HFFc6 (cell line): Measurements from ENCODE around the gene SORCS2. TPM values are rescaled to one million over a fixed set of nuclear protein-coding genes. Genes with fewer than 3 reads are reported as not detected.

Source experiments
- DNase-seq: peaks from one replicate; pipeline ENCODE4 v3.0.0-alpha.2; 2018
- H3K27ac Mint-ChIP-seq: 2 replicates; pipeline ENCODE4 v1.8.0; 2020; ENCODE audit warnings: mild to moderate bottlenecking, mixed read lengths
- H3K27me3 Mint-ChIP-seq: 2 replicates; pipeline ENCODE4 v1.8.0; 2021; ENCODE audit warnings: mild to moderate bottlenecking, moderate library complexity, mixed read lengths; ENCODE audit not compliant: insufficient read depth
- H3K36me3 Mint-ChIP-seq: 2 replicates; pipeline ENCODE4 v1.8.0; 2021; ENCODE audit warnings: low read depth, mixed read lengths
- H3K4me1 Mint-ChIP-seq: 2 replicates; pipeline ENCODE4 v1.8.0; 2020; ENCODE audit warnings: low read depth, mixed read lengths
- H3K4me3 Mint-ChIP-seq: 2 replicates; pipeline ENCODE4 v1.8.0; 2020; ENCODE audit warnings: mild to moderate bottlenecking, moderate library complexity, mixed read lengths
- H3K9me3 Mint-ChIP-seq: 2 replicates; pipeline ENCODE4 v1.8.0; 2020; ENCODE audit warnings: mild to moderate bottlenecking, mixed read lengths
- total RNA-seq, 6 experiments: library from RNA; stranded (reverse); fragmentation: NEBNext Ultra II Directional; extraction: Animal tissue kit (Norgen Biotek cat#: 25700); gene quantifications; 2 replicates in 1 of 6; 3 replicates in 5 of 6; pipeline ENCODE4 v1.2.3, GENCODE V29; 2021
- TF ChIP-seq, protein P1 (sequence below): fragments of 200-600 bp; sonication (generic); IDR thresholded peaks from 2 replicates; pipeline ENCODE4 v1.5.0; 2021; ENCODE audit warnings: antibody characterized with exemption, mild to moderate bottlenecking

Gene SORCS2
- total RNA-seq, 6 experiments from 2014 or later, result 0.05 to 0.15 (median 0.12) TPM; not detected in 3

DNA sequence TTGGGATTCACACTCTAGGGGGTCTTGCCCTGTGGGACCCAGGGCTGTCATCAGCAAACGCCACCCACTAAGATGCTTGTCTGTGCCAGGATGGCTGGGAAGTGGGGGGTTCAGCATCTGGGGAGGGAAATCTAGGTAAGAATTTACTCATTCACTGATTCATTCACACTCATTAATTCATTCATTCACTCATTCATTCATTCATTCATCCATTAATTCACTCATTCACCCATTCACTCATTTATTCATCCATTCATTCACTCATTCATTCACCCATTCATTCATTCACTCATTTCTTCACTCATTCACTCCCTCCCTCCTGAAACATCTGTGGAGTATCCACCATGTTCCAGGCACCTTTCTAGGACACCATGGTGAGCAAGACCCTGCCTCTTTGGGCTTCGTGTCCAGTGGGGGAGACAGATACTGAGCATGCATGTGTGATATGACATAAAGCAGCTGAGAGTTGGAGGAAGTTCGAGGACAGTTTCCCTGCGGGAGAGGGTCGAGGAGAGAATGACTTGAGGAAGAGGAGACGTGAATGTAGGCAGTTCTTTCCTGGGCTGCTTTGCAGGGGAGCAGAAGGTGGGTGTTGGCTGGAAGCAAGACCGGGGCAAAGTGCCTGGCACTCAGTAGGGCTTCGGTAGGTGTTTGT, 90.6 kb downstream of the SORCS2 start:
- H3K27me3 Mint-ChIP-seq, result peaks cover 51% of the 10 kb centered on the region
- no peaks in the 10 kb centered on the region for H3K36me3 Mint-ChIP-seq

DNA sequence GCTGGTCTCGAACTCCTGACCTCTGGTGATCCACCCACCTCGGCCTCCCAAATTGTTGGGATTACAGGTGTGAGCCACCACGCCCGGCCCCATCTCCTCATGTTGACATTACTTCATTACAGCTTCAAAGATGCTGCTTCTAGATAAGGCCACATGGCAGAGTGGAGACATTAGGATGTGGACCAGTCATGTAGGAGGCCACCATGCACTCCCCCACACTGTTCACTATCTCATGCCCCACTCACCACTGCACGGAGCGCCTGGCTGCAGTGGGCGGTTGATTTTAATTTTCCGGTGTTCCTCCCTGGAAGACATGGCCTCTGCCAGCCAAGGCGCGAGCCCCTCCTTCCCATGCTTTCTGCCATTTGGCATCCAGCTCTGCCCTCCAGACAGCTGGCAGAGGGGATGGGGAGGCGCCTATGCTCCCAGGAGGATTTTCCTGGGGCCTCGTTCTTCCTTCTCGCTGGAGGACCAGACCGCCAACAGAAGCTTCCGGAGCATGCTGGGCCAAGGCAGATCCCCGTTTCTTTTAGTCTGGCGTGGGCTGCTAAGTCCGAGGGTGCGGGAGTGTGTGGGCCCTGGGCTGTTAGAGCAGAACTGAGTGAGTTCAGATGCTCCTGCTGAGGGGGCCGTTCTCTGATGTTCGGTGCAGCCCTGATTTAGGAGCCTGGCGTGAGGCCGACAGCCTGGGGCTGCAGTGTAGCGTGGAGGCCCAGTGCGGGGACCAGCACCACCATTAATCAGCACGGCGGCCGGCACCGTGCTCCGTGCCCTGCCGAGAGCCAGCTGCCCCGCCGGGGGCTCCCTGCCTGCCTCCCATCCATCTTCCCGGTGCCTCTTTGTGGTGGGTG, 93.1 kb downstream of the SORCS2 start:
- no peak overlapping the region for H3K4me3 Mint-ChIP-seq
- TF ChIP-seq, protein P1, sequence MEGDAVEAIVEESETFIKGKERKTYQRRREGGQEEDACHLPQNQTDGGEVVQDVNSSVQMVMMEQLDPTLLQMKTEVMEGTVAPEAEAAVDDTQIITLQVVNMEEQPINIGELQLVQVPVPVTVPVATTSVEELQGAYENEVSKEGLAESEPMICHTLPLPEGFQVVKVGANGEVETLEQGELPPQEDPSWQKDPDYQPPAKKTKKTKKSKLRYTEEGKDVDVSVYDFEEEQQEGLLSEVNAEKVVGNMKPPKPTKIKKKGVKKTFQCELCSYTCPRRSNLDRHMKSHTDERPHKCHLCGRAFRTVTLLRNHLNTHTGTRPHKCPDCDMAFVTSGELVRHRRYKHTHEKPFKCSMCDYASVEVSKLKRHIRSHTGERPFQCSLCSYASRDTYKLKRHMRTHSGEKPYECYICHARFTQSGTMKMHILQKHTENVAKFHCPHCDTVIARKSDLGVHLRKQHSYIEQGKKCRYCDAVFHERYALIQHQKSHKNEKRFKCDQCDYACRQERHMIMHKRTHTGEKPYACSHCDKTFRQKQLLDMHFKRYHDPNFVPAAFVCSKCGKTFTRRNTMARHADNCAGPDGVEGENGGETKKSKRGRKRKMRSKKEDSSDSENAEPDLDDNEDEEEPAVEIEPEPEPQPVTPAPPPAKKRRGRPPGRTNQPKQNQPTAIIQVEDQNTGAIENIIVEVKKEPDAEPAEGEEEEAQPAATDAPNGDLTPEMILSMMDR, result no peak
- no peaks in the 10 kb centered on the region for H3K9me3 Mint-ChIP-seq

More for the DNA sequence above, 90.6 kb downstream of the SORCS2 start:
- Mint-ChIP-seq H3K27ac (no peak overlapping the region), H3K4me3 (no peak overlapping the region), H3K9me3 (no peaks in the 10 kb centered on the region), H3K4me1 (peaks cover 25% of the 10 kb centered on the region)
- TF ChIP-seq, protein P1, result no peak
- DNase-seq, result no peak

DNA sequence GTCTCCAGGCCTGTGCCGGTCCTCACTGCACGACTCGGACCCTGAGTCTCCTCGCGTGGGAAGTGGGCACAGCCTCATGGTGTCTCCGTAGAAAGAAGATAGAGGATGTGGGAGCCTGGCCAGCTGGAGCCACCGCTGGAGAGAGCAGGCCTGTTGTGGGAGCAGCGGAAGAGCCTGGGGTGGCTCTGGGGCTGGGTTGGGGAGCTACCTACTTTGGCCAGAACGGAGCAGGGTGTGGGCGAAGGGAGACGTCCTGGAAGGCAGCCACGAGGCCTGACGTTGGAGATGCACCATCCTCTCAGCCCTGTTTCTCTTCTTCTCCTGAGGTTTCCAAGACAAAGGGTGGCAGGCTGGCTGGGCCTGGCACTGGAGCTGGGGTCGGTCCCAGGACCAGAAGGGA, 93.8 kb downstream of the SORCS2 start:
- TF ChIP-seq, protein P1, result no peak
- no peak overlapping the region for H3K4me3 Mint-ChIP-seq
- DNase-seq, result no peak
- no peaks in the 10 kb centered on the region for H3K36me3 Mint-ChIP-seq
- H3K27me3 Mint-ChIP-seq, result peaks cover 44% of the 10 kb centered on the region
- H3K4me1 Mint-ChIP-seq, result peaks cover 8% of the 10 kb centered on the region
- no peak overlapping the region for H3K27ac Mint-ChIP-seq
- H3K9me3 Mint-ChIP-seq, result no peaks in the 10 kb centered on the region

More for the DNA sequence above, 93.1 kb downstream of the SORCS2 start:
- Mint-ChIP-seq H3K27ac (no peak overlapping the region), H3K4me1 (peaks cover 14% of the 10 kb centered on the region), H3K27me3 (peaks cover 47% of the 10 kb centered on the region), H3K36me3 (no peaks in the 10 kb centered on the region)
- DNase-seq, result no peak

DNA sequence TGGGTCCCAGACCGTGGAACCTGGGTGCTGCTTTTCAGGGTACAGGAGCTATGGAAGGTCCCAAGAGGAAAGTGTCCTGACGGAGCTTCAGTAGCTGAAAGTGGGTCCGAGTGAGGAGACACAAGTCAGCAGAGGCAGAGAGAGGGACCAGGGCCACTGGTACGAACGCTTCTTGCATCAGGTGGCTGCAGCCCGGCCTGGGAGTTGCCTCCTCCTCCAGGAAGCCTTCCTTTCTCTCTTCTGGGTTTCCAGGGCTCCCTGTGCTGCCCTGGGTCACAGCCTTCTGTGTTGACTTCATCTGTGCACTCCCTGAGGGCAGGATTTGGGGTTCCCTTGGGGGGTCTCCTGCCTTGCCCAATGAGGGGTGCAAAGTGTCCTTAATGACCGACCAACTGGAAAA, 94.5 kb downstream of the SORCS2 start:
- Mint-ChIP-seq H3K4me3 (no peak overlapping the region), H3K4me1 (0 out of 2 replicates have a peak, but pooled peaks cover 4% of the 10 kb centered on the region), H3K36me3 (no peaks in the 10 kb centered on the region), H3K9me3 (no peaks in the 10 kb centered on the region), H3K27me3 (peaks cover 48% of the 10 kb centered on the region), H3K27ac (no peak overlapping the region)
- TF ChIP-seq, protein P1, result no peak
- no peak for DNase-seq

DNA sequence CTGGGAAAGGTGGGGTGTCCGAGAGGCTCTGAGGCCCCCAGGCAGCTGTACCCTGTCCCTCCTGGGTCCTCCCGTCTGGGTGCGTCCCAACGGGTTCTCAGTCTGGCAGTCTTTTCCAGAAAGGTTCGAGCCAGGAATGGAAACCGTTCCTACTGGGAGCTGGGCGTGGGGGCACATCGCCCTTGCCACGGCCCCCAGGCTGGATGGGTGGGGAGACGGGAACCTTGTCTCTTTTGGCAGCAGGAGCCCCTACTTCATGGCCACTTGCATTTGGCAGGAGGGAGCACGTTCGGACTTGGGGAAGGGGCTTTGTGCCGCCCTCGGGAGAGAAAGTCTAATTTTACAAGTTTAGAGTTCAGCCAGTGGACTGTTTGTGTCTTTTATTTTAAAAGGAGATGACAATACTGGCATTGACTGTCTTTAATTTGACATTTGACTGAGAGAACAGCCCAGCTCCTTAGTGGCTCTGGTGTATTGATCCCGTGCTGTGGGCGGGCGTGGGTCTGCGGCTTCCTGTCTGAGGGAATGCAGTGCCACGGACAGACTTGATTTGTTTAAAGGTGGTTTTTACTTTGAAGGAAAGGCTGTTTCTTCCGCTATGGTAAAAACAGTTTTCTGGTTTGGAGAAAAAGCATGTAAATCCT, 95.1 kb downstream of the SORCS2 start:
- no peak for DNase-seq
- peaks cover 44% of the 10 kb centered on the region for H3K27me3 Mint-ChIP-seq
- 0 out of 2 replicates have a peak, but pooled peaks cover 4% of the 10 kb centered on the region for H3K4me1 Mint-ChIP-seq
- TF ChIP-seq, protein P1, result no peak
- H3K36me3 Mint-ChIP-seq, result no peaks in the 10 kb centered on the region
- no peak overlapping the region for H3K27ac Mint-ChIP-seq
- no peaks in the 10 kb centered on the region for H3K9me3 Mint-ChIP-seq
- no peak overlapping the region for H3K4me3 Mint-ChIP-seq
